Stimulated activated naive CD4-positive, alpha-beta T cell treated with Interleukin-2 at 50 U/mL for 16 hours (primary cell): ENCODE results near the gene CSN3.

Experiments
- DNase-seq: peaks from one replicate; lab custom pipeline; 2025; lab: John Stamatoyannopoulos, UW

CSN3 gene

GRCh38 chr4:70297576-70297975, 55.2 kb downstream of the CSN3 start:
- DNase-seq: no peak

DNA sequence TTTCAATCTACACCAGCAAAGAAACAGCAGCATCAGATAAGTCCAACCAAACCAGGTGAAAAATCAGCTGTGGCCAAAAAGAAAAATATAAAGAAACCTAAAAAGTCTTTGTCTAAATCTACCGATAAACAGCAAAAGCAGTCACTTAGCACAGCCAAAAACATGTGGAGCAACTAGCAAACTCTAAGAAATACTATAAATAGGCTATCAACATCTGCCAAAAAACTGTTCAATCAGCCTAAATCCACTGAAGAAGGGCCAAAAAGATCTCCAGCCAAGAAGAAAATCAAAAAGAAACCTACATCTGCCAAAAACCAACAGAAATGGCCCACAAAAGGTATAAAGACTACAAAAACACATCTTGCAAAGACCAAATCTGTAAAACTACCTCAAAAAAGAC, 55.7 kb downstream of the CSN3 start:
- DNase-seq: no peak

- no peak for DNase-seq
Measured at GRCh38 chr4:70299643-70300042, 57.2 kb downstream of the CSN3 start.

- no peak for DNase-seq
Measured at GRCh38 chr4:70300215-70300614, 57.8 kb downstream of the CSN3 start.
